Esophagus muscularis mucosa (tissue), 4 donors: ENCODE results near the gene GPR27. TPM values are rescaled to one million over a fixed set of nuclear protein-coding genes. Genes with fewer than 3 reads are reported as not detected.

Experiments used
- DNase-seq: peaks from one replicate; pipeline ENCODE4 v3.0.0-alpha.2; 2017; ENCODE audit errors: extremely low spot score
- H3K27ac ChIP-seq, 4 donors: fragments of 200-600 bp; sonication (generic); replicated peaks in 1 of 4; 1 replicate in 3 of 4; 2 replicates in 1 of 4; pipeline ENCODE4 v1.5.1; 2016 to 2019; ENCODE audit warnings: mild to moderate bottlenecking in 1 of 4
- H3K27me3 ChIP-seq, 4 donors: fragments of 200-600 bp; sonication (generic); one replicate each; pipeline versions ENCODE4 v1.5.1 to v1.6.0; 2016 to 2019
- H3K36me3 ChIP-seq, 4 donors: fragments of 200-600 bp; sonication (generic); one replicate each; pipeline ENCODE4 v1.5.1; 2016 to 2019
- H3K4me1 ChIP-seq, 4 donors: fragments of 200-600 bp; sonication (generic); one replicate each; pipeline ENCODE4 v1.5.1; 2016 to 2019
- H3K4me3 ChIP-seq, 4 donors: fragments of 200-600 bp; sonication (generic); 1 replicate in 2 of 4; 2 replicates in 2 of 4; pipeline ENCODE4 v1.5.1; 2016 to 2019; ENCODE audit warnings: mild to moderate bottlenecking in 4 of 4, moderate library complexity in 1 of 4
- H3K9me3 ChIP-seq, 4 donors: fragments of 200-600 bp; sonication (generic); 1 replicate in 3 of 4; 2 replicates in 1 of 4; pipeline ENCODE4 v1.5.1; 2016 to 2019
- EP300 ChIP-seq: sonication (generic); formaldehyde crosslinking; IDR thresholded peaks from one replicate; pipeline ENCODE4 v1.6.1; 2017; ENCODE audit warnings: antibody characterized with exemption
- POLR2A ChIP-seq: fragments of 450-650 bp; IDR thresholded peaks from one replicate; pipeline ENCODE4 v1.6.1; 2017; ENCODE audit warnings: antibody characterized with exemption, moderate library complexity, mild to moderate bottlenecking, low read depth
- POLR2AphosphoS5 ChIP-seq, 2 donors: sonication (generic); formaldehyde crosslinking; IDR thresholded peaks; one replicate each; pipeline ENCODE4 v1.6.1; 2017; ENCODE audit warnings: antibody characterized with exemption in 2 of 2
- WGBS: methylation state at CpG from one replicate; pipeline ENCODE4 v1.1.5; 2018; 5-methylcytosine and 5-hydroxymethylcytosine counted together
- intact Hi-C: fragments of 100-400 bp; cut with DNase I; formaldehyde crosslinking; loops from one replicate; pipeline ENCODE4 v1.15.1; 2023
- total RNA-seq, 4 donors: library from RNA; depleted of rRNA; stranded (reverse); fragments of >200 nt; gene quantifications; one replicate each; pipeline versions ENCODE4 v1.1.0 to v1.2.1, GENCODE V29; 2016
- TF ChIP-seq, protein P1 (sequence below), 3 experiments: fragments of 200-600 bp in 2 of 3; fragments of 450-650 bp in 1 of 3; sonication (generic) in 2 of 3; IDR thresholded peaks; one replicate each; pipeline ENCODE4 v1.5.1; 2017 to 2019; ENCODE audit warnings: antibody characterized with exemption in 3 of 3, mild to moderate bottlenecking in 2 of 3, moderate library complexity in 1 of 3

The GPR27 gene
- total RNA-seq, 4 donors from 2014 or later, result 2.2 to 4.3 (median 2.5) TPM

DNA sequence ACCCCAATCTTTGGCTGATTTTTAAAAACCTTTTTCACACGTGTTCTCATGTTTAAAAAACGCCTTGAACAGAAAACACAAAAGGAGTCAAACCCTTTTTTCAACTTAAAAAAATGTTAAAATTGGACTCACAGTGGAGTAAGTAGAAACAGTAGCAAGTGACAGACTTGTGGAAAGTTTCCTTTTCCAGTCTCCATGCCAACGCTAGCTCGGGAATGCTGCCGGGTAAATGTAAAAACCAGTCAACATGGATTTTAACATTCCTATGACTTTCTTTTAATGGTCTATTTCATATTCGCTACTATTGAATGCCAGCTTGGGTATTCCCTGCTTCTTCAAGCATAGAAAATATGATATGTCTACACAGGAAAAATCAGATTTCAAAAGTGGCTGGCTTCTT is 32.9 kb downstream of the GPR27 start:
- H3K27me3 ChIP-seq, result peaks cover 0 to 47% (median 39%) of the 10 kb centered on the region in 4 donors
- peak; percentile 24 for DNase-seq
- H3K9me3 ChIP-seq, result no peaks in the 10 kb centered on the region
- no peaks in the 10 kb centered on the region for H3K36me3 ChIP-seq
- intact Hi-C loops, result no loop called here
- no peak overlapping the region for H3K27ac ChIP-seq
- no peak overlapping the region for H3K4me3 ChIP-seq
- 61% methylated on average over 6 of the region's 6 CpGs for WGBS
- no peak for TF ChIP-seq POLR2A
- TF ChIP-seq POLR2AphosphoS5 (IDR thresholded peaks at IDR 0.05), result no peak
- no peak for TF ChIP-seq EP300
- TF ChIP-seq, protein P1, sequence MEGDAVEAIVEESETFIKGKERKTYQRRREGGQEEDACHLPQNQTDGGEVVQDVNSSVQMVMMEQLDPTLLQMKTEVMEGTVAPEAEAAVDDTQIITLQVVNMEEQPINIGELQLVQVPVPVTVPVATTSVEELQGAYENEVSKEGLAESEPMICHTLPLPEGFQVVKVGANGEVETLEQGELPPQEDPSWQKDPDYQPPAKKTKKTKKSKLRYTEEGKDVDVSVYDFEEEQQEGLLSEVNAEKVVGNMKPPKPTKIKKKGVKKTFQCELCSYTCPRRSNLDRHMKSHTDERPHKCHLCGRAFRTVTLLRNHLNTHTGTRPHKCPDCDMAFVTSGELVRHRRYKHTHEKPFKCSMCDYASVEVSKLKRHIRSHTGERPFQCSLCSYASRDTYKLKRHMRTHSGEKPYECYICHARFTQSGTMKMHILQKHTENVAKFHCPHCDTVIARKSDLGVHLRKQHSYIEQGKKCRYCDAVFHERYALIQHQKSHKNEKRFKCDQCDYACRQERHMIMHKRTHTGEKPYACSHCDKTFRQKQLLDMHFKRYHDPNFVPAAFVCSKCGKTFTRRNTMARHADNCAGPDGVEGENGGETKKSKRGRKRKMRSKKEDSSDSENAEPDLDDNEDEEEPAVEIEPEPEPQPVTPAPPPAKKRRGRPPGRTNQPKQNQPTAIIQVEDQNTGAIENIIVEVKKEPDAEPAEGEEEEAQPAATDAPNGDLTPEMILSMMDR (IDR thresholded peaks at IDR 0.05), result no peak
- peaks cover 8 to 23% (median 18%) of the 10 kb centered on the region in 4 donors for H3K4me1 ChIP-seq

DNA sequence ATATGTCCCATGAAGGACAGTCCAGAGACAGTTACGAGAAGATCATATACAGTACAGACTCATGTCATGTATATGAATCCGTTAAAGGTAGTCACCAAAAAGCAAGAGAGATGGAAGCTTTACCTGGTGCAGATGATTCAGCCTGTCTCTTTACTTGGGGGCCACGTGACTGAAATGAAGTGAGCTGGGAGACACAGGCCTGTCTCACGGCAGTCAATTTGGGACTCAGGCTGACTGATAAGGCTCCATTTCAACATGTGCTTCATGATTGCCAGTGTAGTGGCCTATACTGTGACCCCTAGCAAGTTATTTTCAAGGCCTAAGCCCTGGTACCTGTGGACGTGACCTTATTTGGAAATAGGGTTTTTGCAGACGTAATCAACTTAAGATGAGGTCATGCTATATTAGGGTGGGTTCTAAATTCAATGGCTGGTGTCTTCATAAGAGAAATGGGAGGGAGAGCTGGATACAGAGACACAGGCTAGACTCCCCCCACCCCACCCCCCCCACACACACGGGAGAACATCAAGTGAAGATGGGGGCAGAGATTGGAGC is 34.3 kb downstream of the GPR27 start:
- TF ChIP-seq EP300, result no peak
- TF ChIP-seq POLR2A, result no peak
- TF ChIP-seq, protein P1 (IDR thresholded peaks at IDR 0.05), result no peak
- TF ChIP-seq POLR2AphosphoS5 (IDR thresholded peaks at IDR 0.05), result no peak
- intact Hi-C loops, result no loop called here
- WGBS, result 77% methylated on average over 5 of the region's 7 CpGs
- Histone ChIP-seq H3K4me3 (no peak overlapping the region), H3K27ac (no peak overlapping the region), H3K36me3 (no peaks in the 10 kb centered on the region), H3K4me1 (peaks cover 8 to 23% (median 18%) of the 10 kb centered on the region in 4 donors), H3K27me3 (peaks cover 0 to 34% (median 27%) of the 10 kb centered on the region in 4 donors), H3K9me3 (no peaks in the 10 kb centered on the region)
- DNase-seq, result peak; percentile 57

DNA sequence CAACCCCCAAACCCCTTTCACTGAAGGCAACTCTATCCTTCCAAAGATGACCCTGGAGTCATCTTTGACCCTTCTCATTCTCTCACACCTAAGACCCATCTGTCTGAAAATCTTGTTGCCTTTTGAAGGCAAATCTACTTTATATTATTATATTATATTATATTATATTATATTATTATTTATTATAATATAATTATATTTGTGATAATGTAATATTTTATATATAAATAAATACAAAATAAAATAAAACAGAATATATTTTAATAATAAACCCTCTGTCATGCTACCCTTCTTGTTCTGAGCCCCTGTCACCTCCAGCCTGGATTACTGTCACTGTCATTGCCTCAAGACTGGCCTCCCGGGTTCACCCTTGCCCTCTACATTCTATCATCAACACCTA is 36.3 kb downstream of the GPR27 start:
- peaks cover 0 to 14% (median 7%) of the 10 kb centered on the region in 4 donors for H3K27me3 ChIP-seq
- DNase-seq, result peak; percentile 57
- H3K4me3 ChIP-seq, result no peak overlapping the region
- H3K4me1 ChIP-seq, result peaks cover 0 to 12% (median 8%) of the 10 kb centered on the region in 4 donors
- no peaks in the 10 kb centered on the region for H3K36me3 ChIP-seq
- TF ChIP-seq POLR2AphosphoS5 (IDR thresholded peaks at IDR 0.05) (no peak), EP300 (no peak), POLR2A (no peak)
- TF ChIP-seq, protein P1 (IDR thresholded peaks at IDR 0.05), result no peak
- intact Hi-C loops, result no loop called here
- H3K27ac ChIP-seq, result no peak overlapping the region
- 89% methylated on average over 1 of the region's 1 CpG for WGBS
- no peaks in the 10 kb centered on the region for H3K9me3 ChIP-seq

DNA sequence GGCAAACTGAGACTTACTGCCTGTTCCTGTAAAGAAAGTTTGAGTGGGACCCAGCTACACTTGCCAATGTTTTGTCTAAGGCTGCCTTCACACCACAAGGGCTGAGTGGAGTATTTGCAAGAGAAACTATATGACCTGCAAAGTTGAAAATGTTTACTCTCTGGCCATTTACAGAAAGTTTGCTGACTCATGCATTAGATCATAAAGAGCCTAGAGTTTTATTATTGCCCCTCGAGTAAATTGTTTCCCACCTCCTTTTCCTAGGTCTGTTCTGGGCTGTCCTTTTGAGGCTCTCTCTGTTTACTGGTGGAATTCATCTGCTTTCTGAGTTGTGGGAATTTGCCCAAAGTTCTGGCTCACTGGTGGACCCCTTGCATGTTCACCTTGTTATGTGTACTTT is 38.0 kb downstream of the GPR27 start:
- no peak for TF ChIP-seq POLR2A
- TF ChIP-seq, protein P1 (IDR thresholded peaks at IDR 0.05), result no peak
- no peak for TF ChIP-seq EP300
- TF ChIP-seq POLR2AphosphoS5 (IDR thresholded peaks at IDR 0.05), result no peak
- Histone ChIP-seq H3K9me3 (no peaks in the 10 kb centered on the region), H3K36me3 (no peaks in the 10 kb centered on the region), H3K4me3 (no peak overlapping the region), H3K4me1 (no peaks in the 10 kb centered on the region), H3K27ac (no peak overlapping the region), H3K27me3 (no peaks in the 10 kb centered on the region)
- intact Hi-C loops, result no loop called here
- peak; percentile 53 for DNase-seq
- whole genome bisulfite sequencing, result 79% methylated on average over 1 of the region's 1 CpG

DNA sequence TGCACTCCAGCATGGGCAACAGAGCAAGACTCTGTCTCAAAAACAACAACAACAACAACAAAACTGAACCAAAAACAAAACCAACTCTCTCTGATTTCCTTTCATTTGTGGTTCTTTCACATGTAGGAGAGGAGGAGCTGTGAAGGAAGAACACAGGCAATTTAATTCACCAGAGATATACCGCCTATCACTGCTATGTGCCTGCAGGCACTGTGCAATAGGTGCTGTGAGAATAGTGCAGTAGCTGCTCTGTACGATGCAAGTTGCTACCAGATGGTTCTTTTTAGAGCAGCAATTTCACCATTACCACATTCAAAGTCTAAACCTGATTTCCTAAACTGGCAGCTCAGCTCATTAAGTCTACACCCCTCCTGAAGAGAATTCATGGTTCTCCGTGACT is 42.6 kb downstream of the GPR27 start:
- Histone ChIP-seq H3K4me1 (no peaks in the 10 kb centered on the region), H3K9me3 (no peaks in the 10 kb centered on the region), H3K36me3 (no peaks in the 10 kb centered on the region), H3K27me3 (peaks cover 0 to 7% (median 0%) of the 10 kb centered on the region in 4 donors), H3K4me3 (no peak overlapping the region), H3K27ac (no peak overlapping the region)
- TF ChIP-seq, protein P1 (IDR thresholded peaks at IDR 0.05), result no peak
- TF ChIP-seq EP300, result no peak
- TF ChIP-seq POLR2A, result no peak
- no peak for TF ChIP-seq POLR2AphosphoS5 (IDR thresholded peaks at IDR 0.05)
- WGBS, result 92% methylated on average over 3 of the region's 3 CpGs
- intact Hi-C loops, result no loop called here
- DNase-seq, result peak; percentile 26
